ENCODE measurements around the gene HEPN1.

The HEPN1 gene

DNA sequence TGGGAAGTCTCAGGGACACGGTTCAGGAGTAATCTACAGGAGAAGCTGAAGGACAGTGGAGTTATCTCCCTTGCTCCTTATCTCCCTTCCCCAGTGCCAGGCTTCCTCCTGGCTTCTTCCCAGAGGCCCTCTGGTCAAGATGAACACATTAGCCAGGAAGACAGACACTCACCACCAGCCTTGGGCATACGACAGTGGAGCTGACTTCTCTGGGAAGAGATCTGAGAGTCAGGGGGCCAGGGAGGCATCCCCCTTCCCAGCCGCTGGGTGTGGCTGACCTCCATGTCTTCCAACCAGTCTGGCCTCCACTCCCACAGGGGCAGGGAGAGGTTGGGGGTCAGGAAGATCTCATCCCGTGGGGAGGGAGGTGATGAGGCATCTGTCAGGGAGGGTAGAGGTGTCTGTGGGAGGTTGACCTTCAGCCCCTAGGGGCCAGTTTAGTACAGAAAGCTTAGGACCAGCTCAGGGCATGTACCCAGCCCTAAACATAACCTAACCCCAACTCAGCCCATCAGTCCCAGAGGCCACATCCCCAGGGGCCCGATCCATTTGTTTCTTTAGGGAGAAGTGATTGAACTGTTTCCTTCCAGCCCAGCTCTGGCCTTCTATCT is 34.1 kb upstream of the HEPN1 start:
- no peak for DNase-seq (ENCODE audit: low spot score)

DNA sequence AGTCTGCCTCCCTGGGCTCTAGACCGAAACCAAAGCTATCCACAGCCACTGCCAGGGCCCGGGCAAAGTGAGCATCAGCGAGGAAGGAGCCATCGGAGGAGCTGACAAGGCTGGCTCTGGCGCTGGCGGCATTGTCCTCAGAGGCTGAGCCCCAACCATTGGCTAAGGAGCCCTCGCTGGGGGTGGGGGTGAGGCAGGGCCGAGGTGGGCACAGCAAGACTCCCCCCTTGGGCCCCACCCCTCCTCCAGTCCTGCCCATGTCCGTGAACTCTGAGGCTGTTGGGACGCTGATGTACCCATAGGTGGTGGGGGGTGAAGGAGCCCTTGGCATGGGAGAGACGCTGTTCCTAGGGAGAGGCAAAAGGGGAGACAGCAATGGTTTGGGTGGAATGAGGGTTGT is 32.6 kb upstream of the HEPN1 start:
- DNase-seq (ENCODE audit: low spot score) = no peak

DNA sequence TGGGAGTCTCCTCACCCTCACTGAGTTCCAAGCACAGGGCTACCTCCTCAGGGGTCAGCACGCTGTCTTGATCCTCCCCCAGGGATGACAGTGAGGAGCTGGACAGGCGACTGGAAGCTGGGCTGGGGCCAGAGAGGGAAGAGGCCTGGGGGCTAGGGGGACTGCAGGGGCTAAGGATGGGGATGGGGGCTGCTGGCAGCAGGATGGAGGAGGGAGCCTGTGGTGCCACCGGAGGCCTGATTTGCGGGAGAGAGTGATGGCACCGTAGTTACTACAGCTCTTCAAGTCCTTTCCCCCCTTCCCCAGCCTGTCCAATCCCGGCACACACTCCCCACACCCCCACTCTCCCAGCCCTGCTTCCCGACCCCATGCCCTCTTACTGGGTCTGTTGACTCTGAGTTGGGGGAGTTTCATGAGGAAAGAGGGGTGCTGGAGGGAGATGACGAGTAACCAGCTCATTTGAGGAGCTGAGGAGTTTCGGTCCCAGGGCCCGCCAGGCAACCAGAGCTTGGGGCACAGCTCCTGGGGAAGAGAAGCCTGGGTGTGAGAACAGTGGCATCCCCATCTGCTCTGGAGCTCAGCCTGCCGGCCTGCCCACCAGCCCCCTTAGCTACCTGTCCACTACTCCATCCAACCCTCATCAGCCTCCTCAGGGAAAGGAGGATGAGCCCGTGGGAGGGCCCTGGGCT is 31.9 kb upstream of the HEPN1 start:
- no peak for DNase-seq (ENCODE audit: low spot score)

- DNase-seq (ENCODE audit: low spot score) = no peak
These were observed 31.4 kb upstream of the HEPN1 start for GRCh38 chr11:124887667-124888013.

DNA sequence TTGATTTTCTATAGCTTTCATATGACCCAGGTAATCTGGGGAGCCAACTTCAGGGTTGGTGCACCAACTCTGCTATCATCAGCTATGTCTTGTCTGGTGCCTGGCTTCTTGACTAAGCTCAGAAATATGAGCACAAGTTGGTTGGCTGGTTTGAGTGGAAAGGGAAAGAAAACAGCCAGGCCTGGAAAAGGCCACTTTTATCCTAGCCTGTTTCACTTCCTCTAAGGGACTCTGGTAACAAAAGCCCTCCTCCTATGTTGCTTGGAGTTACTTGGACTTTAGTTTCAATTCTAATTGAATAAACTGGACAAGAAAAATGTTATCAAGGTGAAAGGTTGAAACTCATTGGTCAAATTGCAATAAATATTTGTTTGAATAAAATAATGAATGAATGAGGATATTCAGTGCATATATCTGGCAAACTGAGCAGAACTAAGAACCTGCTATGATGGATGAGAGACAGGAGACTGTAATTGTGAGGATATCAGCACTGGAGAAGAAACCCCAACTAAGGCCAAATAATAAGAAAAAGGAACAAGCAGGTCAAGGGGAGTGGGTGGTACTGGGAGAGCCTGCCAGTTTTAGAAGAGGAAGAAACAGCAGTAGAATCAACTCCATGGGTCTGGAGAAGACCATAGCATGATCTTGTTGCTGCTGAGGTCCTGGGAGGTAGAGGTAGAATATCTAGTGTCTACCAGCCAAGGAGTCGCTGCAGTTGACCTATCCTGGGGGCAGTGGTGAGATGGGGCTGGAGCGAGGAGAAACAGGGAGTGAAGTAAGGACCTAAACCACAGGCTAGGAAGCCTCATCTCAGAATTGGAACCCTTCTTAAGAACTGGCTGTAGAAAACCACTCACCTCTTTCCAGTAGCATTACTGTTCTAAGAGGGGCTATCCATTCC is 29.6 kb upstream of the HEPN1 start:
- no peak for DNase-seq (ENCODE audit: low spot score)

- DNase-seq (ENCODE audit: low spot score) = no peak
These were observed 28.9 kb upstream of the HEPN1 start for GRCh38 chr11:124890151-124890550.

- no peak for DNase-seq (ENCODE audit: low spot score)
These were observed 28.2 kb upstream of the HEPN1 start for GRCh38 chr11:124890683-124891372.

- no peak for DNase-seq (ENCODE audit: low spot score)
These were observed 27.6 kb upstream of the HEPN1 start for GRCh38 chr11:124891373-124891861.

DNA sequence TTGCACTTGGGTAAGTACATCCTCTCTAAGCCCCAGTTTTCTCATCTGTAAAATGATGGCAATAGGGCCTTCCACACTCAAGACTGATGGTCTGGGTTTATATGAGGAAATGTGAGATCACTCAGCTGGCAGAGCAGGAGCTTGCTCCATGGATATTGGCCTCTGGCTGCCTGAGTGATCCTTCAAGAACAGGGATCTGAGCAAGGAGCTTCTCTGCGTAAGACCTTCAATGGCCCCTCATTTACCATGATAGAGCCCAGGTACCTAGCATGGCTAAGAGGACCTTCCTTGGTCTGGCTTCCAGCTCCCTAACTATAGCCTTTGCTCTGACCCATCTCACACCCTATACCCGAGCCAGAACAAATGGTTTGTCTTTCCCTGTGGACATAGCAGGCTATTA is 26.9 kb upstream of the HEPN1 start:
- DNase-seq (ENCODE audit: low spot score) = no peak

GRCh38 chr11:124892750-124893454 is 26.1 kb upstream of the HEPN1 start:
- DNase-seq (ENCODE audit: low spot score) = no peak

- no peak for DNase-seq (ENCODE audit: low spot score)
These were observed 25.2 kb upstream of the HEPN1 start for GRCh38 chr11:124893781-124894401.

GRCh38 chr11:124894606-124895430 is 24.2 kb upstream of the HEPN1 start:
- no peak for DNase-seq (ENCODE audit: low spot score)

- DNase-seq (ENCODE audit: low spot score) = no peak
These were observed 23.5 kb upstream of the HEPN1 start for GRCh38 chr11:124895471-124895971.

GRCh38 chr11:124896071-124896750 is 22.8 kb upstream of the HEPN1 start:
- DNase-seq (ENCODE audit: low spot score) = no peak

DNA sequence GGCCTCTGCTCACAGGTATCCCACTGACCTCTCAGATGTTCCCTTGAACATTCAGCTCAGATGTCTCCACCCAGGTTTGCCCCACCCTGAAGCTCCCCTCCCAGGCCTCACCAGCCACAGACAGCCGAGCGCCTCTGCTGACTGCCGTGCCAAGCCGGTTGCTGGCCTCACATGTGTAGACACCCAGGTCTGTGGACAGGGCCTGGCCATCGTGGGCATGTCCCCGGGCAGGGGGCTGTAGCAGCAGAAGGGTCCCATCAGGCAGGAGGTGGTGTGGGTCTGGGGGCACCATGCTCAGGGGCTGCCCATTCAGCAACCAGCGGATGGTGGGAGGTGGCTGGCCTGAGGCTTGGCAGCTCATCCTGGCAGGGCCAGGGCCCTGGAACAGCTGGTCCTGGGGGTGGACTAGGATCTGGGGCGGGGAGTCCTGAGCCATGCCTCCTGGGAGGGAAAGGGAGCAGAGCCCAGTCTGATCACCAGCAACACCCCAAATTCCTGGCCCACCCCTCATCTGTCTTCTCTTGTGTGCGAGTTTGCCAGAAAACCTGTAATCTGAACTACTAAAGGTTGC is 22.1 kb upstream of the HEPN1 start:
- DNase-seq (ENCODE audit: low spot score) = no peak

- no peak for DNase-seq (ENCODE audit: low spot score)
These were observed 21.3 kb upstream of the HEPN1 start, which contains the start of gene ROBO4 for GRCh38 chr11:124897674-124898262. TSS of gene ROBO4 (minus strand) at chr11:124897865. CDS start at chr11:124897795, 70 bp downstream.

DNA sequence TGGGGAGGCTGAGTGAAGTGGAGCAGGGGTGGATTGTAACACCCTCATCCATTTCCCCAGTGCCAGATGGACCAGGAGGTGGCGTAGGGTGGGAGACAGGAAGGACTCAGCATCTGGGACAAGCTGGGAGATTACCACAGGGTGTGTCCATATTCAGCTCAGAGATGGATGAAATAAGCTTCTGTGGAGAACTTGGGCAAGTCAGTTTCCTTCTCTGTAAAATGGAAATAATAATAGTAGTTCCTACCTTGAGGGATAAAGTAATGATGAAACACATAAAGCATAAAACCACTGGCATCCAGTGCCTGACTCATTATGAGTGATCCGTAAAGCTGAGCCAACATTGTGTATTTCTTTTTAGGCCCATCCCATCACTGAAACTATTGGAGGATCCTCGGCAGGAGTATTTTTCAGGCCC is 20.8 kb upstream of the HEPN1 start:
- no peak for DNase-seq (ENCODE audit: low spot score)

- DNase-seq (ENCODE audit: low spot score) = no peak
These were observed 20.3 kb upstream of the HEPN1 start for GRCh38 chr11:124898711-124899110.
